ENCODE data around the gene NAA80. TPM values are rescaled to one million over a fixed set of nuclear protein-coding genes. Genes with fewer than 3 reads are reported as not detected.

The NAA80 gene
- total and polyA plus RNA-seq, 10 of the 15 experiments (the other 5 are each of a cell fraction or from before 2014, with no cell fraction given): 0.48 to 12.7 (median 6.7) TPM

GRCh38 chr3:50333744-50334328, 34.6 kb upstream of the NAA80 start (continued):
- TF ChIP-seq MYB (IDR thresholded peaks at IDR 0.05; ENCODE audit: borderline replicate concordance, low read depth, low read length) (no peak), ASH2L (IDR thresholded peaks at IDR 0.05; ENCODE audit: borderline replicate concordance, low read depth) (no peak), GATAD2B (conservative IDR thresholded peaks at IDR 0.05; ENCODE audit: low read depth) (no peak), ATF2 (IDR thresholded peaks at IDR 0.05; ENCODE audit: low read length) (no peak)

GRCh38 chr3:50331364-50331907, 32.2 kb upstream of the NAA80 start:
- ChIA-PET SMC1A (ENCODE audit: uncharacterized antibody, unreplicated experiment) (no interaction called here), CTCF (interaction anchor here (10.5 kb wide), 1 partner anchor 9 kb away, joined by 72 read pairs; the partner anchor contains the start of gene HYAL2), RAD21 (ENCODE audit: unreplicated experiment) (interaction anchor here (0.8 kb wide), 1 partner anchor 34 kb away, joined by 3 read pairs; no protein-coding TSS in a partner anchor), POLR2A (interaction anchor here (0.5 to 1.2 kb wide), 3 partner anchors 10 to 19 kb away, joined by 3 read pairs; partner anchors contain the start of genes CYB561D2 and NPRL2)
- FAIRE-seq: no peak
- WGBS (ENCODE audit: insufficient coverage, insufficient replicate concordance, low lambda C conversion rate, missing lambda C conversion rate): 97% methylated on average over 17 of the region's 19 CpGs
- Histone ChIP-seq H4K20me1 (ENCODE audit: control insufficient read depth, insufficient read depth) (no peaks in the 10 kb centered on the region; the same call in 1 of the 2 replicates), H3K4me1 (ENCODE audit: control insufficient read depth, insufficient read depth, low read length) (peaks cover 12% of the 10 kb centered on the region), H3K4me3 (no peak overlapping the region), H2AFZ (ENCODE audit: control insufficient read depth, low read depth, low read length) (no peak overlapping the region), H3K27me3 (replicated peaks in 1 of 2; ENCODE audit: control insufficient read depth in 2 of 2, insufficient read depth in 2 of 2, low read length in 1 of 2) (no peaks in the 10 kb centered on the region), H3K36me3 (ENCODE audit: control insufficient read depth in 2 of 2, insufficient read depth in 2 of 2, low read length in 1 of 2) (peaks cover 19 to 27% of the 10 kb centered on the region in 2 experiments), H3K4me2 (ENCODE audit: control insufficient read depth, insufficient read depth) (no peak overlapping the region), H3K9me3 (replicated peaks; ENCODE audit: control insufficient read depth, insufficient read depth, low read length) (no peaks in the 10 kb centered on the region), H3K27ac (ENCODE audit: control insufficient read depth, insufficient read depth) (no peak overlapping the region), H3K79me2 (ENCODE audit: control insufficient read depth, insufficient read depth, low read length) (peaks cover 49% of the 10 kb centered on the region), H3K9ac (ENCODE audit: control insufficient read depth, insufficient read depth, low read length) (no peak overlapping the region)
- TF ChIP-seq ZBTB40 (IDR thresholded peaks at IDR 0.05; ENCODE audit: borderline replicate concordance) (no peak), E2F8 (IDR thresholded peaks at IDR 0.05; ENCODE audit: low read depth, partially characterized antibody) (no peak)
- in situ Hi-C loops (cut with MboI): loop anchor here (10.0 kb wide), 1 partner anchor 1063 kb away; the partner anchor contains the start of gene RBM15B
- no TSS peak for BruUV-seq (replicated peaks)
- ATAC-seq: no peak
- no peak for DNase-seq (ENCODE audit: low read depth, low spot score)
- intact Hi-C loops (cut with micrococcal nuclease; ENCODE audit: unreplicated experiment): no loop called here

Data from GM12878 (cell line).